PC-9 (cell line): ENCODE measurements around the gene PGAM5.

ENCODE experiments used
- EZH2 ChIP-seq: fragments of 200-600 bp; sonication (generic); IDR thresholded peaks from 2 replicates; pipeline ENCODE4 v1.8.0; 2017; ENCODE audit warnings: antibody characterized with exemption, low read depth
- TF ChIP-seq, protein P1 (sequence below): fragments of 200-600 bp; sonication (generic); conservative IDR thresholded peaks from 2 replicates; pipeline ENCODE4 v1.6.1; 2017; ENCODE audit warnings: mixed run types, antibody characterized with exemption, mild to moderate bottlenecking, moderate library complexity

- TF ChIP-seq, protein P1, sequence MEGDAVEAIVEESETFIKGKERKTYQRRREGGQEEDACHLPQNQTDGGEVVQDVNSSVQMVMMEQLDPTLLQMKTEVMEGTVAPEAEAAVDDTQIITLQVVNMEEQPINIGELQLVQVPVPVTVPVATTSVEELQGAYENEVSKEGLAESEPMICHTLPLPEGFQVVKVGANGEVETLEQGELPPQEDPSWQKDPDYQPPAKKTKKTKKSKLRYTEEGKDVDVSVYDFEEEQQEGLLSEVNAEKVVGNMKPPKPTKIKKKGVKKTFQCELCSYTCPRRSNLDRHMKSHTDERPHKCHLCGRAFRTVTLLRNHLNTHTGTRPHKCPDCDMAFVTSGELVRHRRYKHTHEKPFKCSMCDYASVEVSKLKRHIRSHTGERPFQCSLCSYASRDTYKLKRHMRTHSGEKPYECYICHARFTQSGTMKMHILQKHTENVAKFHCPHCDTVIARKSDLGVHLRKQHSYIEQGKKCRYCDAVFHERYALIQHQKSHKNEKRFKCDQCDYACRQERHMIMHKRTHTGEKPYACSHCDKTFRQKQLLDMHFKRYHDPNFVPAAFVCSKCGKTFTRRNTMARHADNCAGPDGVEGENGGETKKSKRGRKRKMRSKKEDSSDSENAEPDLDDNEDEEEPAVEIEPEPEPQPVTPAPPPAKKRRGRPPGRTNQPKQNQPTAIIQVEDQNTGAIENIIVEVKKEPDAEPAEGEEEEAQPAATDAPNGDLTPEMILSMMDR: no peak
- TF ChIP-seq EZH2: no peak
Measured at GRCh38 chr12:132730353-132730752, 19.7 kb downstream of the PGAM5 start.
